HG03159 (cell line): ENCODE results near the gene GAS2.

Experiments used
- ATAC-seq: cut with Tn5 transposase; IDR thresholded peaks from one replicate; pipeline ENCODE4 v1.9.1; 2021; ENCODE audit warnings: mild to moderate bottlenecking, moderate library complexity; ENCODE audit not compliant: unreplicated experiment

The GAS2 gene

GRCh38 chr11:22671751-22672150 lies 5.3 kb downstream of the GAS2 start:
- no peak for ATAC-seq

DNA sequence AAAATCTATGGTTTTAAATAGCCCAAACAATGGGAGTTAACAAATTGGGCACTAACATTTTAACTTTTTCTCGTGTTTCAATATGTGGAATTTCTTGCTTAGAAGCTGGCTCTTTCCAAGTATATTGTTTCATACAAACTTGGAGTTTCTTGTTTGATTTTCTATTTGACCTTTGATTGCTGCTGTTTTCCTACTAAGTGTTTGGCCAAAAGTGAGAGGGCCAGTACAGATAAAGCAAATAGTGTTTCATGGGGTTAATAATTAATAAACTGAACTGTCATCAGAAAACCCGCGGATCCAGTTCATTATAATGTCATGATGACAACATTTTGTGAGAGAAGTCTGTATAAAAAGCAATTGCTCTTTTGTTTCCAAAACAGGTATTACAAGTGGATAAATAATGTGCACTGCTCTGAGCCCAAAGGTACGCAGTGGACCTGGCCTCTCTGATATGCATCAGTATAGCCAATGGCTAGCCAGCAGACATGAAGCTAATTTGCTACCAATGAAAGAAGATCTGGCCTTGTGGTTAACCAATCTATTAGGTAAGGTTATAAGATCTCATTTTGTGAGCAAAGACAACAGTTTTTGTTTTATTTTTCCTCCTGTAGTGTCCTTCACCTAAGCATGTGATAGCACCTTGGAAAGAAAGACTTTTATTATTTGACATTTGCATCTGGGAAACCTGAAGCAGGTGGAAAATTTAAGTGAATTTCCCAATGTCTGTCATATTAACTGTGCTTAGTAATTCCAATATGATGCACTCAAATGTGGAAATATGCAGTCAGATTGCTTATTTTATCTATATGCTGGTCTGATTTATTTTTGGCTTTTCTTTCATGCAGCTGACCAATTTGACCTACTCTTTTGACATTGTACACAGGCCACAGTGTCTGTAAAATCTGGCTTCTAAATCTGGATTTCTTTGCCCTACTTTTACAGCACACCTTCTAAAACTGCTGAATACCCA lies 8.3 kb downstream of the GAS2 start:
- ATAC-seq = no peak

DNA sequence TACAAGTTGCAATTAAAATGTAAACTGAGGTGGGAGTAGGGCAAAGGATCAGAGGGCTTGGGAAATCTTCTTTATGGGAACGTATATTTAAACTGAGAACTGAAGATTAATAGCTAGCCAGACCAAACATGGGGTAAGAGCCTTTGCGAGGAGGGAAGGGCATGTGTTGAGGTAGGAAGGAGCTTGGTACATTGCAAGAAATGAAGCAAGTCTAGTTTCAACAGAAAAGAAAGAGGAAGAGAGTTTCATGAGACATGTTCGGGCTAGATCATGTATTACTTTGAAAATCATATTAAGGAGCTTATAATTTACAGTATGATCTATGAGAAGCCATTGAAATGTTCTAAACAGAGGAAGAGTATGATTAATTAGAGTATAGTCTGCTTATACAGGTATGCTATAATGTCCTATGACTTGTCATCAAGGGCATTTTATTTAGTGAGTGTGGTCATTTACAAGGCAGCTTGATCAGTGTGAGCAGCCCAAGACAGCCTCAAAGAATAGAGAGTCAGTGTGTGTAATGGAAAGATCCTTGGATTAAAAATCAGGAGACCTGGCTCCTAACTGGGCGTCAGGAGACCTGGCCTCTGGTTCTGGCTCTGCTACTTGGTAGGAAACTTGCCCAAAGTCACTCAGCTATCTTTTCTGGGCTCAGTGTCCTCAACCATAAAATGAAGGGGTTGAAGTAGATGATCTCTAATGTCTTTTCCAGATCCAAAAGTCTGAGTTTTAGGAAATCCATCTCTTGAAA lies 10.9 kb downstream of the GAS2 start:
- no peak for ATAC-seq

DNA sequence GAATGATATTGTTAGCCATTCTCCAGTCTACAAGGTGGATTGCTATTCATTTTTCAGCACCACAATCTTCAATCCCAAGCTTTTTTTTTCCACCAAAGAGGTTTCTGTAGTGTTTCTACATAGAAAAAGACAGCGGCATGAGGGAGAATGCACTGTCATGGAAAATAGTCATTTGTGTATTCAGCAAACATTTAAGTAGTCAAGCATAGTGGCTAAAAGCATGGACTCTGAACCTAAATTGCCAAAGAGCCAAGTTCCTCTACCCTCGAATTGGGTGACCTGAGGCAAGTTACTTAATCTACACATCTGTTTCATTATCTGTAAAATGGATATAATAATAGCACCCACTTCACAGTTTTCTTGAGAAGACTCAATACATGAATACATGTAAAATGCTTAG lies 14.2 kb downstream of the GAS2 start:
- ATAC-seq = peak; percentile 34

DNA sequence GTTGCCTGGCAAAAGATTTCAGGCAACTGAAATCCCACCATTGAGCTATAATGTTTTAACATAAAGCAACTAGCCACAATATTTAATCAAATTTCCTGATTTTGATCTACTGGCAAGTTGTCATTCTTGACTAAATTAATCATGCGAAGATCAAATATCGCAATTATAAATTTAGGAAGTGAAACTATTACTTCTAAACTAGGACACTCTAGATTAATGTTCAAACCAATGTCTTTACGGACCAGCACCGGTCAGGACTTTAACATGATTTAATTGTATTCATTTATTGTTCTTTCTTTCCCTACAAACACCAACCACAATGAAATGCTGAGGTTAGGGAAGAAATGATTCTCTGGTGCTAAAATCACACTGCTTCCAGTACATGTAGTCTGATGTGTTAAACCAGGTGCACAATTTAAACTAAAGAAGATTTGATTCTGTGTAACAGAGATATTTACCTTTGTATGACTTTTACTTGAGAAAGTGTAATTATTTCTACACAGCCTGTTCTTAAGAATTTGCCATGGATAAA lies 14.9 kb downstream of the GAS2 start:
- peak; percentile 73 for ATAC-seq

GRCh38 chr11:22684082-22684481 lies 17.7 kb downstream of the GAS2 start:
- ATAC-seq = no peak

DNA sequence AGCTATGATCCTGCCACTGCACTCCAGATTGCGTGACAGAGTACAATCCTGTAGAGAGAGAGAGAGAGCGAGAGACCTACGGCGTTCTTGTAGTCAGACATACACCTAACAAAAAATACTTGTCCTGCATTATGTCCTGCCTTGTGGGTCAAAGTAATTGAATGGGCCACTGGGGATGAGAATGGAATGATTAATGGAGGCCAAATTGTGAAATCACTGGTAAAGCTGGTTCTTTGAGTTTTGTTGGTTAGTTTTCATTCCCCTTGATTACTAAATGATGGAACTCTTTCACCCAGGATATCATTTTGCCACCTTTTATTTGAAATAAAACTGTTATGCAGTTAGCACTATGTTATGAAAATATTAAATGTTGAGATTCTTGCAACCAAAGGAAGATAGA lies 18.7 kb downstream of the GAS2 start:
- no peak for ATAC-seq

DNA sequence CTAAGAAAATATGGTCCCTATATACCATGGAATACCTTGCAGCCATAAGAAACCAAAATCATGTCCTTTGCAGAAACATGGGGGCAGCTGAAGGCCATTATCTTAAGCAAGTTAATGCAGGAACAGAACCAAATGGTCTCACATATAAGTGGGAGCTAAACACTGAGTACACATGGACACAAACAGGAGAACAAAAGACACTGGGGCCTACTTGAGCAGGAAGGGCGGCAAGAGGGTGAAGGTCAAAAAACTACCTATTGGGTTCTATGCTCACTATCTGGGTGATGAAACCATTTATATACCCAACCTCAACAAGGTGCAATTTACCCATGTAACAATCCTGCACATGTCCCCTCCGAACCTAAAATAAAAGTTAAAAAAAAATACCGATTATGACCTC lies 22.5 kb downstream of the GAS2 start:
- no peak for ATAC-seq

DNA sequence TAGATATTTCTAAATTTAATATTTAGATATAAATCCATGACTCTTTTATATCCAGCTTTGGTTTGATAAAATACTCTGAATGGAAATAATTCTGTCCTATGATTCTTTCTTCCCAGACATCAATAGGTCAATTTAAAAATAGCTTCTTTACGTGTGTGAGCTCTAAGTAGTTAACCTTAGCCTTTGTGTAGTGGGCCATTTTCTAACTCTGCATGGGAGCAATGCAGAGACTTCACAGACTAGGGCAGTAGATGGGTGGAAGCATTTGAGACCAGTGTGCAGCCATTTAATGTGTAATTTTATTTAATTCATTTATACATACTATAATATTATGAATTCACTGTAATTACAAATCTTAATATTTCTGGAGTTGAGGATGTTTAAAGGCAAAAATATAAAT lies 23.8 kb downstream of the GAS2 start:
- no peak for ATAC-seq

DNA sequence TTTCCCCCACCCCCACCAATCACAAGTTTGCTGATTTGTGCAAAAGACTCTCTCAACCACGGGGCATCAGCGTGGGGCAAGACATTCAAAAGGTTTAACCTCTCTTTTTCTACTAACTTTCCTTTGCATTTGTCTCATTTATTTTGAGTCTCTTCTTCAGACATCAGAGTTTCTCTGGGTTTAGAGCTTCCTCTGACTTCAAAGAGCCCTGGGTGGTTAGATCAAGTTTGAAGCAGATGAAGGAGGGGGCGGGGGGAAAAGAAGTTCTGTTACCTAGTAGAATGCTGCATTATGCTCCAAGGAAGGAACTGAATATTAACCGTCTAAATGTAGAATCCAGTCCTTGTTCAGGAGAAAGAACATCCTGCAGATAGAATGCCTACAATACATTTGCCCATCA lies 24.5 kb downstream of the GAS2 start:
- no peak for ATAC-seq

- ATAC-seq = peak; percentile 73
Measured at GRCh38 chr11:22699388-22699787, 33.0 kb downstream of the GAS2 start.

DNA sequence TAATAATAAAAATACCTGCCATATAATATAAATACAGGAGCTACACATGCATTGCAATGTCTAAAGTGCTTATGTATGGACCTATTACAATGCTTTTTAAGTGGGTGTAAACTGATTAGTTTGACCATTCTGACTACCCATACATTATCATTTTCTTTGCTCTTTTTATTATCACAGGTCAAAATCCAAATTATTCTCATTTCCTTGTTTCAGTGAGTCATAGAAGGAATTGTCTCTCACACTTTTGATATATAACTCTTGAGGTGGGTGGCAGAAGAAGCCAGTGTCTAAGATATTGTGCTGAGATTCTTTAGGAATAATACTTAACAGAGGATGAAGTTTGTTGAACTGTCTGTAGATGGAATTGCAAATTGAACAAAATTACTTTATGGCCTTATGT lies 35.6 kb downstream of the GAS2 start:
- ATAC-seq = no peak

DNA sequence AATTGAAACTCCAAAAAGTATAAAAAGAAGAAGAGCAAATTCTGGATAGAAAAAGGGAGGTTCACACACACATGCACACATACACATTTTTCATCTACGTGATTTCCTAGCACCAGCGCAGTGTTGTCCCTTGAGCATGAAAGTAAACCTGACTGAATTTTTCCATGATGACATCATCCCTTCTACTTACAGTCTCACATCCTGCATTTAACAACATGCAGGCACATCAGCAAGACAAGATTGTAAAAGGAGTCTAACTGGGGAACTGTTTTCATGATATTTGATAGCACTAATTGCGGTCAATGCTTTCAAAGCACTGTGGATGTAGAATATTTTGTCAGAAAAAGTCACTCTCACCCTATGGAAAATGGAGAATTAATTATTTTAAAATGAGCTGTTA lies 36.6 kb downstream of the GAS2 start:
- ATAC-seq = no peak

DNA sequence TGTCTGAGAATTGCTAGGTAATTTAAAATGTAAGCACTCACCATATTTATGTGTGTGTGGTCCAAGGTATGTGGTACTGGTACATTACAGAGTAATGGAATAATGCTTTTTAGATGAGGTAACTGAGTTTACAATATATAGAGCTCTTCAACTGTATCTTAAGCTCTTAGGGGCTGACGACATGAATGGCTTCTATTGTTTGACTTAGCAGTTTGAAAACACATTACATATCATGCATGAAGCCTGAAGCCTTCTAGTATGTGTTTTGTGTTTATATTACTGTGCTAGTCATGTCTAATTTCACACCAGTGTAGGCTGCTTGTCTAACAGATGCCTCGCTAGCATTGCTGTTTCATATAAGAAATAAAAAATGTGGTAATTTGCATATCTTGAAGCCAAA lies 37.2 kb downstream of the GAS2 start:
- ATAC-seq = no peak

GRCh38 chr11:22707119-22707899 lies 40.9 kb downstream of the GAS2 start:
- no peak for ATAC-seq

GRCh38 chr11:22711071-22711770 lies 44.8 kb downstream of the GAS2 start:
- ATAC-seq = no peak

GRCh38 chr11:22711880-22712279 lies 45.5 kb downstream of the GAS2 start:
- no peak for ATAC-seq

- ATAC-seq = no peak
Measured at GRCh38 chr11:22713336-22713735, 46.9 kb downstream of the GAS2 start.

DNA sequence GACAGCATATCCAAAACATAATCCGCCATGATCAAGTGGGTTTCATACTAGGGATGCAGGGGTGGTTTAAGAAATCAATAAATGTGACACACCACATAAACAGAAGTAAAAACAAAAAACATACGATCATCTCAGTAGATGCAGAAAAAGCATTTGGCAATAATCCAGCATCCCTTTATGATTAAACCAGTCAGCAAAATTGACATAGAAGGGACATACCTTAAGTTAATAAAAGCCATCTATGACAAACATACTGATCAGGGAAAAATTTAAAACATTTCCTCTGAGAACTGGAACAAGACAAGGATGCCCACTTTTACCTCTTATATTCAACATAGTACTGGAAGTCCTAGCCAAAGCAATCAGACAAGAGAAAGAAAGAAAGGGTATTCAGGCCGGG lies 49.6 kb downstream of the GAS2 start:
- ATAC-seq = no peak

GRCh38 chr11:22720457-22720856 lies 54.0 kb downstream of the GAS2 start:
- no peak for ATAC-seq
